DMS153 treated with DMSO at 0.1 percent for 48 hours (cell line): Measurements from ENCODE around the gene USP32.
"Not testable (repeated sequence)": the region's sequence is repeated elsewhere in the genome, so short reads cannot be mapped to it uniquely, and the experiment has no call there.

ENCODE experiments used
- DNase-seq: peaks from one replicate; lab custom pipeline; 2025; ENCODE audit not compliant: unreplicated experiment; lab: John Stamatoyannopoulos, UW

Gene USP32

DNA sequence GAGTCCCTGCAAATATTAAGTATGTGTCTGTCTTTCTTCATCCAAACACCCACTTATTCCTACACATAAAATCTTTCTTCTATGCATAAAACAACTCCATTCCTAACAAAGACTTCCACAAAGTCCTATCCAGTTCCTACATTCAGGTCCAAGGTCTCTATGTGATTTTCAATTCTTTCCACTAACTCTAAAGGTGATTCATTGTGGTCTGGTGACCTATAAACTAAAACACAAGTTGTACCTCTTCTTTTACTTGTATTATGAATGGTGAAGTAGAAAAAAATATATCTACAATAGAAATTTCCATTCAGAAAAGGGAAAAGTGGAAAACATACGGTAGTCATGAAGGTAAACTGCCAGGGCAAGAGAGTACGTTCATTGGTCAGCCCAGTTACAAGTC lies 56.6 kb downstream of the USP32 start:
- no peak for DNase-seq

GRCh38 chr17:60333628-60334031 lies 58.3 kb downstream of the USP32 start:
- no peak for DNase-seq

- DNase-seq, result not testable (repeated sequence)
Observed at GRCh38 chr17:60333072-60333471, 58.9 kb downstream of the USP32 start.

DNA sequence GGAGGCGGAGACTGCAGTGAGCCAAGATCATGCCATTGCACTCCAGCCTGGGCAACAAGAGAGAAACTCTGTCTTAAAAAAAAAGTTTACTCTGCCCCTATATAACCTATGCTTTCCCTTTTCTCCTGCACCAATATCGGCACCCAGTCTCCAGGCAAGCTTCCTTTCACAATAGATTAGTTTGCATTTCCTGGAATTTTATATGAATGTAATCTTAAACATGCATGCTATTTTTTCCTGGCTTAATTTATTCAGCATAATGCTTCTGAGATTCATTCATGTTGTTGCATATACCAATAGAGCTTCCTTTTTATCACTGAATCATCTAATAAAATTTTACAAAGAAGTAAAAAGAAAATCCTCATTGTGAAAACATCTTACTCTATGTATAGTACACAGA lies 59.4 kb downstream of the USP32 start:
- DNase-seq, result no peak

GRCh38 chr17:60330731-60331130 lies 61.2 kb downstream of the USP32 start:
- DNase-seq, result no peak

GRCh38 chr17:60328679-60329078 lies 63.3 kb downstream of the USP32 start:
- no peak for DNase-seq

DNA sequence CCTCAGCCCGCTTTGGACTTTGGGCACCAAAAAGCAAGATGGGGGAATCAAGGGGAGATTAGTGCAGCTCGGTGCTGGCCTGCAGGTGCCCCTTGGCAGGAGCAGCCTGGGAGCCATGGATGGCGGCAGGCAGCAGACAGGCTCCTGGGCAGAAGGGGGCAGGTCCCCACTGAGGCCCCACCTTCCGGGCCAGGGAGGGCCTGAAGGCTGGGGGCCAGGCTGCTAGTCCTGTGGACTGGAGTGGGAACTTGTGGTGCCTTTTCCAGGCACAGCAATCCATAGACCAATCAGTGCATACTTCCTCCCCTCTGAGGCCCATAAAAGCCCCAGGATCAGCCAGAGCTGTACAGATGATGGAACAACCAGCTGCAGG lies 64.0 kb downstream of the USP32 start:
- no peak for DNase-seq

DNA sequence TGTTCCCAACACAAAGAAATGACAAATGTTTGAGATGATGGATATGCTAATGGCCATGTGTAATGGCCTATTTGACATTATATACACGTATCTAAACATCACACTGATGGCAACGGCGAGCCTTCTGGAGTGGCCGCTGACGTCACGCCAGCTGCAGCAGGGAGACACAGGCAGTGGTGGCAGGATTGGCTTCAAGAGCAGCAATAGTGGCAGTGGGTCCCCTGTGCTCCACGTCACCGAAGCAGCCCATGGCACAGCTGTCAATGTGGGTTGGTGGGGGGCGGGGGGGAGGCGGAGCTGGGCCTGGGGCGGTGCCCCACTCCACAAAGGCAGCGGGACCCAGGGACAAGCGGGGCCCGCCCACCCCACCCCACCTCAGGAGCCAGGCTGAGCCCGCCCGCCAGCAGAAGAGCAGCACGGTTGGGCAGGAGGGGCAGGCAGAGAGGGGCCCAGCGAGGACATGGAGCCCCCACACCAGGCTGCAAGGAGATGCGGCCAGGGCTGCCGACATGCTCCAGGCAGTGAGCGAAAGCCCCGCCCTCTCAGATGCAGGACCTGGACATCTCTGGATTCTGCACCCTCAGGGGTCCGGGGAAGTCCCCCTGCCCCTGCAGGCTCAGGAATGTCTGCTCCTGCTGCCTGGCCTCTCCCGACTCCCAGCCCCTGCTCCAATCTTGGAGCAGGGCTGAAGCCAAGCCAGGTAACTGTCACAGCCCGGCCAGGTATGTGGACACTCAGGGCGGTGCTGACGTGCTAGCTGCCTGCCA lies 64.6 kb downstream of the USP32 start:
- DNase-seq, result no peak

- no peak for DNase-seq
Observed at GRCh38 chr17:60326702-60327101, 65.2 kb downstream of the USP32 start.

DNA sequence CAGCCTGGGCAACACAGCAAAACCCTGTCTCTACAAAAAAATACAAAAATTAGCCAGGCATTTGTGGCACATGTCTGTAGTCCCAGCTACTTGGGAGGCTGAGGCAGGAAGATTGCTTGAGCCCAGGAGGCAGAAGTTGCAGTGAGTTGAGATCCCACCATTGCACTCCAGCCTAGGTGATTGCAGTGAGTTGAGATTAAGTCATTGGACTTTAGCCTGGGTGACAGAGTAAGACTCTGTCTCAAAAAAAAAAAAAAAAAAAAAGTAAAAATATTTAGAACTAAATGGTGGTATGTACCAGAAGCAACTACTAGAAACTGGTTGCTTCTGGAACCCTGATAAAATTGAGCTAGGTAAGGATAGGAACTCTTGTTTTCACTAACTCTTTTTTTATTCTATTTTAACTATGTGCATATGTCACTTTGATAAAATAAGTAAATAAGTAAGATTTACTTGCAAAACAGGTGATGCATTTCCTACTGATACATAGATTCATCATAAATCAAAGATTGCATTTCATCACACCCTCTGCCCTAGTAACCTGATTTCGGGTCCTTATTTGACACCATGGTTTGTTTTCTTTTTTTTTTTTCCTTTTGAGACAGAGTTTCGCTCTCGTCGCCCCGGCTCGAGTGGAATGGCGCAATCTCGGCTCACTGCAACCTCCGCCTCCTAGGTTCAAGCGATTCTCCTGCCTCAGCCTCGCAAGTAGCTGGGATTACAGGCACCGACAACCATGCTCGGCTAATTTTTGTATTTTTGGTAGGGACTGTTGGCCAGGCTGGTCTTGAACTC lies 66.0 kb downstream of the USP32 start:
- DNase-seq, result no peak

GRCh38 chr17:60323754-60324153 lies 68.2 kb downstream of the USP32 start:
- no peak for DNase-seq

DNA sequence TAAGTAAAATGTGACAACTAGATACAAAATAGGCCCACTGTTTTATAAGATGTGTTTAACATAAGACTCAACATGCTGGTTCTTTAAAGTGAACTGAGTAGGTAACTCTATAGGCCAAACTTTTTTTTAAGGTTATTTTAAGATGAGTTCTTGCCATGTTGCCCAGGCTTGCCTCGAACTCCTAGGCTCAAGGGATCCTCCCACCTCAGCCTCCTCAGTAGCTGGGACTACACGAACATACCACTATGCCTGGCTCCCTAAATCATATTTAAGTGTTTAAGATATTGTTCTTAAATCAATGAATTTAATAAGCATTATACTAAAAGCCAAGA lies 69.9 kb downstream of the USP32 start:
- no peak for DNase-seq

GRCh38 chr17:60321336-60322055 lies 70.4 kb downstream of the USP32 start:
- DNase-seq, result no peak

DNA sequence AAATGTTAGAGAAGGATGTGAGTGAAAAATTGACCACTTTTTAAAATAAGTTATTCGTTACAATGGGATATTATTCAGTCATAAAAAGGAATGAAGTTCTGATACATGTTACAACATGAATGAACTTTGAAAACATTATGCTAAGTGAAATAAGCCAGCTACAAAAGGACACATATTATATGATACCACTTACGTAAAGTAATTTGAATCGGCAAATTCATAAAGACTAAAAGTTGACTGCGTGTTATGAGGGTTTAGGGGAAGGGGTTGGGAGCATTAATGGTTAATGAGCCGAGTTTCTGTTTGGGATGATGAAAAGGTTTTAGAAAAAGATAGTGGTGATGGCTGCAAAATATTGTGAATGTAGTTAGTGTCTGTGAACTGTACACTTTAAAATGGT lies 73.1 kb downstream of the USP32 start:
- no peak for DNase-seq

DNA sequence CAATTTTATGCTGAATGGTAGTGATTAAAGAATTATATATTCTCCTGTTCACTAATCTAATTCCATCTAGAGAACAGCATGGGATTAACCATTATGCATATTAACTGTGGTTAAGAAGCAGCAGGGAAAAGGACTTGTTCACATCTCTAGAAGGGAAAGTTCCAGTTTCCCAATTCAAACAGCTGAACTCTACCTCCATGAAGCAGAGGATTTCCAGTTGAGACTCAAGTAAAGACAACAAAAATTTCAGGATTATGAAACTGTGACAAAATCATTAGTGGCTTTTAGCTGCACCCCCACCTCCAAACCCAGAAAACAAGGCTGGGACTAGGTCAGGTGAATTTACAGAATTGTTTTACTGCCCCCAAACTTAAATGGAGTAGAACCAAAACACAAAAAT lies 73.6 kb downstream of the USP32 start:
- DNase-seq, result no peak

GRCh38 chr17:60315650-60316049 lies 76.3 kb downstream of the USP32 start:
- DNase-seq, result no peak

DNA sequence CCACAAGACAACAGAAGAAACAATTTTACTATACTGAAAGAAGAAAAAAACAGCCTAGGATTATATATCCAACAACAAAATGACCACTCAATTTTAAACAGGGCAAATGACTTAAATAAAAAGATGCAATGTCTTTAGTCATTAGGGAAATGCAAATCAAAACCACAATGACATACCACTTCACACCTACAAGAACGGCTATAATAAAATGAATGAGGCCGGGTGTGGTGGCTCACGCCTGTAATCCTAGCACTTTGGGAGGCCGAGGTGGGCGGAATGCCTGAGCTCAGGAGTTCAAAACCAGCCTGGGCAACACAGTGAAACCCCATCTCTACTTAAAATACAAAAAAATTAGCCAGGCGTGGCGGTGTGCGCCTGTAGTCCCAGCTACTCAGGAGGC lies 77.0 kb downstream of the USP32 start:
- not testable (repeated sequence) for DNase-seq

DNA sequence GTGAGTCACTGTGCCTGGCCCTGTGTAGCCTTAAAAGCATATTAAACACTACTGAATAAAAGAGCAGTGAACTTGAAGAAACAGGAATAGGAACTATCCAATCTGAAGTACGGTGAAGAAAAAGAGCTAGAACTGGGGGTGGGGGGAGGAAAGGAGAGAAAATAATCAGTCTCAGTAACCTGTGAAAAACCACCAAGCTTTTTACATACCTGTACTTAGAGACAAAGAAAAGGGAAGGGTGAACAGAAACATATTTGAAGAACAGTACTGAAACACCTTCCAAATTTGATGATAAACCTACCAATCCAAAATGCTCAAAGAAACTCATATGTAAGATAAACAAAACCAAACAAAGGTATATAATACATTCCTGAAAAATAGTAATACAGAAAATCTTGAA lies 77.5 kb downstream of the USP32 start:
- DNase-seq, result no peak

DNA sequence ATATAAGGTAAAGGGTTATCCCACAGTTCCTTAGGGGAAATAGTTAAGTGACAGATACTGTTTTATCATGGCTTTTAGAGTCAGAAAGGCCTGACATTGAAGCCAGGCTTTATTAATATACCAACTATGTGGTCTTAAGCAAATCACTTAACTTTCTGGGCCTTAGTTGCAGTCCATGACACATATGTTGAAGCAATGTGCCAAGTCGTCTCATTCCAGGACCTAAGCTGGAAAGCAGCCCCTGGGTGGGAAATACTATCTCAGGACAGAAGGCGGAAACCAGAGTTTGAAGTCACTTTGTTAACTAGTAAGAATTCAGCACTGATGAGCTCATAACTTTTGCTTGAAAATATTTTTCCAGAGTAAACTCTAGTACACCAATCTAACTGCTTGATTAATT lies 80.0 kb downstream of the USP32 start:
- no peak for DNase-seq

GRCh38 chr17:60311186-60311585 lies 80.7 kb downstream of the USP32 start:
- no peak for DNase-seq

DNA sequence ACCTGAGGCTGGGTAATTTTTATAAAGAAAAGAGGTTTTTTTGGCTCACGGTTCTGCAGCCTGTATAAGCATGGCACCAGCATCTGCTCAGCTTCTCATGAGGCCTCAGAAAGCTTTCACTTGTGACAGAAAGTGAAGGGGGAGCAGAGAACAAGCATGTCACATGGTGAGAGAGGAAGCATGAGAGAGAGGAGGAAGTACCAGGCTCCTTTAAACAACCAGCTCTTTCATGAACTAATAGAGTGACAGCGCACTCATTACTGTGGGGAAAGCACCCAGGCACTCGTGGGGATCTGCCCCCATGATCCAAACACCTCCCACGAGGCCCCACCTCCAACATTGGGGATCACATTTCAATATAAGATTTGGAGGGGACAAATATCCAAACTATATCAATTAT lies 86.8 kb downstream of the USP32 start:
- no peak for DNase-seq

GRCh38 chr17:60304502-60304901 lies 87.4 kb downstream of the USP32 start:
- DNase-seq, result no peak
